Body of pancreas (tissue), 4 donors: Measurements from ENCODE around the gene MED16. TPM values are rescaled to one million over a fixed set of nuclear protein-coding genes. Genes with fewer than 3 reads are reported as not detected.

Experiments
- ATAC-seq: fragments of 150-250 bp; one replicate; pipeline ENCODE4 v1.9.1; 2016
- DNase-seq, 4 donors: peaks; one replicate each; pipeline ENCODE4 v3.0.0-alpha.2; 2019
- H3K27ac ChIP-seq, 4 donors: fragments of 200-600 bp; sonication (generic); 1 replicate in 3 of 4; 2 replicates in 1 of 4; pipeline versions ENCODE4 v1.5.1 to v1.6.1; 2016 to 2019; ENCODE audit warnings: mild to moderate bottlenecking in 1 of 4, mixed read lengths in 1 of 4, moderate library complexity in 1 of 4
- H3K27me3 ChIP-seq, 2 donors: fragments of 200-600 bp; sonication (generic); one replicate each; pipeline ENCODE4 v1.6.0; 2016; ENCODE audit warnings: mild to moderate bottlenecking in 1 of 2
- H3K36me3 ChIP-seq, 2 donors: fragments of 200-600 bp; sonication (generic); replicated peaks in 1 of 2; 2 replicates each; pipeline ENCODE4 v1.5.1; 2016; ENCODE audit warnings: low read depth in 2 of 2; ENCODE audit not compliant: insufficient read depth in 1 of 2
- H3K4me1 ChIP-seq: fragments of 200-600 bp; sonication (generic); one replicate; pipeline ENCODE4 v1.6.0; 2016
- H3K4me3 ChIP-seq, 2 donors: fragments of 200-600 bp; sonication (generic); 1 replicate in 1 of 2; 2 replicates in 1 of 2; pipeline ENCODE4 v1.5.1; 2016 to 2019
- H3K9me3 ChIP-seq, 3 donors: fragments of 200-600 bp; sonication (generic); 1 replicate in 2 of 3; 2 replicates in 1 of 3; pipeline ENCODE4 v1.5.1; 2016
- CTCF ChIP-seq, 7 experiments: fragments of 450-650 bp in 4 of 7; fragments of 200-600 bp in 3 of 7; sonication (generic) in 3 of 7; IDR thresholded peaks; one replicate each; pipeline ENCODE4 v1.5.1; 2016 to 2019; ENCODE audit warnings: antibody characterized with exemption in 7 of 7
- POLR2A ChIP-seq, 3 donors: fragments of 450-650 bp; IDR thresholded peaks; one replicate each; pipeline ENCODE4 v1.6.1; 2016; ENCODE audit warnings: antibody characterized with exemption in 3 of 3, mild to moderate bottlenecking in 2 of 3
- WGBS, 2 donors: methylation state at CpG; one replicate each; pipeline ENCODE4 v1.1.5; 2017; 5-methylcytosine and 5-hydroxymethylcytosine counted together
- intact Hi-C: fragments of 100-400 bp; cut with DNase I; formaldehyde crosslinking; loops from one replicate; pipeline ENCODE4 v1.15.1; 2023
- total RNA-seq, 2 donors: library from RNA; depleted of rRNA; stranded (reverse); fragments of >200 nt; gene quantifications; one replicate each; pipeline ENCODE4 v1.1.0, GENCODE V29; 2016

Gene MED16
- total RNA-seq, 2 donors from 2014 or later = 35.0 to 49.8 TPM

- Histone ChIP-seq H3K36me3 (no peaks in the 10 kb centered on the region), H3K4me3 (peak within 1 kb of the TSS in 1 of 2 donors; percentile 1), H3K4me1 (peaks cover 43% of the 10 kb centered on the region), H3K9me3 (no peaks in the 10 kb centered on the region), H3K27ac (no peak within 1 kb of the TSS), H3K27me3 (peaks cover 0 to 22% of the 10 kb centered on the region in 2 donors)
- intact Hi-C loops = loop anchor here (5.0 kb wide), 2 partner anchors 55 to 145 kb away; no protein-coding TSS in a partner anchor
- 0 to 2% methylated on average over 5 to 75 of the region's 87 CpGs for WGBS, 2 donors
- ATAC-seq = no peak
- peak; percentile 14 to 52 (median 31) for TF ChIP-seq CTCF (IDR thresholded peaks at IDR 0.05)
- TF ChIP-seq POLR2A (IDR thresholded peaks at IDR 0.05) = no peak
- DNase-seq = peak in 2 of 4 donors; percentile 42 to 52
Measured at GRCh38 chr19:917323-918151, 24.6 kb upstream of the MED16 start, which contains the start of gene KISS1R. KISS1R (plus strand) TSS chr19:917333; CDS start chr19:917503, 170 bp downstream.

GRCh38 chr19:916645-917322, 23.8 kb upstream of the MED16 start:
- intact Hi-C loops = loop anchor here (5.0 kb wide), 2 partner anchors 54 to 144 kb away; no protein-coding TSS in a partner anchor

GRCh38 chr19:913080-913748, 20.2 kb upstream of the MED16 start, which contains the start of gene R3HDM4:
R3HDM4 (minus strand) TSS chr19:913219; CDS start chr19:913157, 62 bp downstream.
- peak within 1 kb of the TSS; percentile 62 to 97 for H3K4me3 ChIP-seq
- no peaks in the 10 kb centered on the region for H3K9me3 ChIP-seq
- DNase-seq = peak; percentile 80 to 83 (median 80)
- intact Hi-C loops = no loop called here
- peaks cover 37% of the 10 kb centered on the region for H3K4me1 ChIP-seq
- peak; percentile 81 for ATAC-seq
- no peaks in the 10 kb centered on the region for H3K36me3 ChIP-seq
- peaks cover 0 to 10% of the 10 kb centered on the region in 2 donors for H3K27me3 ChIP-seq
- 0 to 1% methylated on average over 29 to 58 of the region's 76 CpGs for WGBS, 2 donors
- H3K27ac ChIP-seq = peak within 1 kb of the TSS; percentile 86 to 94 (median 90)
- TF ChIP-seq POLR2A (IDR thresholded peaks at IDR 0.05) (peak; percentile 13 to 64 (median 47)), CTCF (IDR thresholded peaks at IDR 0.05) (no peak)

More at GRCh38 chr19:916645-917322, 23.8 kb upstream of the MED16 start:
- Histone ChIP-seq H3K9me3 (no peaks in the 10 kb centered on the region), H3K36me3 (no peaks in the 10 kb centered on the region), H3K27ac (no peak overlapping the region), H3K4me1 (peaks cover 43% of the 10 kb centered on the region), H3K27me3 (peaks cover 0 to 22% of the 10 kb centered on the region in 2 donors), H3K4me3 (peak overlapping the region in 1 of 2 donors; percentile 1)
- DNase-seq = peak in 2 of 4 donors; percentile 46 to 49
- no peak for ATAC-seq
- TF ChIP-seq CTCF (IDR thresholded peaks at IDR 0.05) (no peak), POLR2A (IDR thresholded peaks at IDR 0.05) (no peak)
- 21 to 57% methylated on average over 8 to 34 of the region's 35 CpGs for WGBS, 2 donors

GRCh38 chr19:912181-913079, 19.4 kb upstream of the MED16 start:
- peaks cover 29% of the 10 kb centered on the region for H3K4me1 ChIP-seq
- peaks cover 0 to 2% of the 10 kb centered on the region in 2 donors for H3K27me3 ChIP-seq
- no peaks in the 10 kb centered on the region for H3K36me3 ChIP-seq
- 2 to 14% methylated on average over 33 to 48 of the region's 69 CpGs for WGBS, 2 donors
- H3K27ac ChIP-seq = peak overlapping the region; percentile 86 to 94 (median 90)
- TF ChIP-seq CTCF (IDR thresholded peaks at IDR 0.05) (no peak), POLR2A (IDR thresholded peaks at IDR 0.05) (no peak)
- intact Hi-C loops = no loop called here
- no peaks in the 10 kb centered on the region for H3K9me3 ChIP-seq
- peak; percentile 33 for ATAC-seq
- H3K4me3 ChIP-seq = peak overlapping the region in 1 of 2 donors; percentile 62
- no peak for DNase-seq
